Limb (tissue), 2 donors: ENCODE measurements around the gene OR51D1.

Experiments
- DNase-seq, 2 donors: peaks; one replicate each; pipeline ENCODE4 v3.0.0-alpha.2; 2016; ENCODE audit errors: extremely low spot score in 2 of 2

The OR51D1 gene

GRCh38 chr11:4645974-4646373 is 8.7 kb downstream of the OR51D1 start:
- no peak for DNase-seq

DNA sequence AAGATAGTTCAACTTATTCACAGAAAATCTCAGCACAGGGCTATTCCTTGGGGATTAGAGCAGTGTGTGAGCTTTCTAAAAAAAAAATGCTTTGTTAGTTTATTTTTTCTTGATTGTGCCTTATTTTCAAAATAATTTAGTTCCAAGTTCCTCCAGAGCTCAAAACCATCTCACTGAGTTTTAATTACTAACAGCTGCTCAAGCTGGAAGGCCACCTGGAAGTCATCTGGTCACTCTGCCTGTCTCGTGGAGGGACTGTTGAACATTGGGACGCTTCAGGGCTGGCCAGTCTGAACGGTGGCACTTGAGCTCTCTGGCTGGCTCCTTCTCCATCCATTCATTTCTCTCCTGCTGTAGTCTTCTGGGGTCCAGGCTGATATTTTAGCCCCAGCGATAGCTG is 10.5 kb downstream of the OR51D1 start:
- no peak for DNase-seq

DNA sequence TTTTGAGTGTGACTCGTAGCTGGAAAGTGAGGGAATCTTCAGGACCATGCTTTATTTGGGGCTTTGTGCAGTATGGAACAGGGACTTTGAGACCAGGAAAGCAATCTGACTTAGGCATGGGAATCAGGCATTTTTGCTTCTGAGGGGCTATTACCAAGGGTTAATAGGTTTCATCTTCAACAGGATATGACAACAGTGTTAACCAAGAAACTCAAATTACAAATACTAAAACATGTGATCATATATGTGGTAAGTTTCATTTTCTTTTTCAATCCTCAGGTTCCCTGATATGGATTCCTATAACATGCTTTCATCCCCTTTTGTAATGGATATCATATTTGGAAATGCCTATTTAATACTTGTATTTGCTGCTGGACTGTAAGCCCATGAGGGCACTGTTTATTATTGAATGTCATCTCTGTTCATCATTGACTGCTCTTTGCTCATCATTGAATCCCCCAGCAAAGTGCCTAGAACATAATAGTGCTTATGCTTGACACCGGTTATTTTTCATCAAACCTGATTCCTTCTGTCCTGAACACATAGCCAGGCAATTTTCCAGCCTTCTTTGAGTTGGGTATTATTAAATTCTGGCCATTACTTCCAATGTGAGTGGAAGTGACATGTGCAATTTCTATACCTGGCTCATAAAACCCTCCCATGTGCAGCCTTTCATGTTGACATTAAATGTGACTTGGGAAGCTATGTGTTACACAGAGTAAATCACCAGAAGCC is 17.5 kb downstream of the OR51D1 start:
- no peak for DNase-seq

GRCh38 chr11:4658629-4659445 is 21.6 kb downstream of the OR51D1 start:
- DNase-seq = no peak

DNA sequence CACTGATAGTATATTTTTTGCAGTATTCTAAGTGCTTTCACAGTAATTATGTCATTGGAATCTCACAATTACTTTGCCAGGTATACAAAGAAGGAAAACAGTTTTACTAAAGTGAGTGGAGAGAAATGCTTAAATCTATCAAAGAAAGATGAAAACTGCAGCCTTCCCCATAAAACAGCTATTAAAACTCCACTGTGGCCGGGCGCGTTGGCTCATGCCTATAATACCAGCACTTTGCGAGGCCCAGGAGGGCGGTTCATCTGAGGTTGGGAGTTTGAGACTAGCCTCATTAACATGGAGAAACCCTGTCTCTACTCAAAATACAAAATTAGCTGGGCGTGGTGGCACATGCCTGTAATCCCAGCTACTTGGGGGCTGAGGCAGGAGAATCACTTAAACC is 25.6 kb downstream of the OR51D1 start:
- DNase-seq = no peak

DNA sequence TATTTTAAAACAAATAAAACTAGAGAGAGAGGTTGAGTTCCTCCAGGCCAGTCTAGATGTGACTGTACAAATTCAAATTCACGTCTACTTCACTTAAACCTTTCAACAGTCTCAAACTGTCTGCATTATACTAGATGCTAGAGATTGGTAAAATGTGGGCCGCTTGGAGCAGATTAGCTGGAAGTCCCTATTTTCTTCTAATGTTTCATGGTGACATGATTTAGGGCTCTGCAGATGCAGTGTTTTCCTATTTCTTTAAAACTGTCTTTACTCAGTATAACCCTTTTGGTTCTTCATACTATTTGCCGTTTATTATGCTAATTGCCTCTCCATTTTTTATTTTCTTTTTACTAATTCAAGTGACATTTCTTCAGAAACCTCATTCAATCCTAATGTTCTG is 26.9 kb downstream of the OR51D1 start:
- no peak for DNase-seq

GRCh38 chr11:4664786-4665185 is 27.5 kb downstream of the OR51D1 start:
- no peak for DNase-seq

DNA sequence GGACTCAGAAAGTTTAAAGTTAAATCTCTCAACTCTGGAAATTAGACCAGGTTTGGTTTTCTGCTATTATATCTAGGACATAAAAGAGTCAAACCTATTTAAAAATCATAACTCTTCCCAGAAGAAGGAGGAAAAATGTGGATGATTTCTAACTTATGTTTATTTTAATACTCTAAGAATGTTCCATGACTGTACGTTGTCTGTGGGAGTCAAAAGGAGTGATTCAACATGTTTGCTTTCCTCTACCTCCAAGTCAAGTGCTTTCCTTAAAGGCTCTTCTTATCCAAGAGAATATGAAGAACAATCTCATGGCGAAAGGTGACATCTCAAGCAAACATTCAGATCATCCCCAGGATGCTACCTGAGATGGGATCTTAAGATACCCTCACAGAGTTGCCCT is 28.1 kb downstream of the OR51D1 start:
- DNase-seq = no peak

DNA sequence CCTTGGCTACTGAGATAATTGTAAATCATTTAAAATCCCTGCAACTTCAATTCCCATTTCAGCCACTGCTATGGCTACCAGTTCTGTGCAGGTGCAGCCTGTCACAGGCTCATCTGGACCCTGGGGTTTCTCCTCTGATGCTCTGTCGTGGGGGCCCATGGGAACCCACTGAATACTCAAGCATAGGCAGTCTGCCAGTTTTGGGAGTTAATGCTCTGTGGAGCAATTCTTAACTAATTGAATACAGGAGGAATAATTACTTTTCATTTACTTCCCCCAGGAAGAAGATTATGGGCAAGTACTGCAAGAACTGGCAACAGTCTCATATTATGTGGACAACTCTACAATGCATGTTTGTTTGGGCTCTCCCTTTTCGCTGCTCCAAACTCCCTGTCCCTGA is 34.5 kb downstream of the OR51D1 start:
- no peak for DNase-seq

- DNase-seq = no peak
Measured at GRCh38 chr11:4672470-4672869, 35.2 kb downstream of the OR51D1 start.

DNA sequence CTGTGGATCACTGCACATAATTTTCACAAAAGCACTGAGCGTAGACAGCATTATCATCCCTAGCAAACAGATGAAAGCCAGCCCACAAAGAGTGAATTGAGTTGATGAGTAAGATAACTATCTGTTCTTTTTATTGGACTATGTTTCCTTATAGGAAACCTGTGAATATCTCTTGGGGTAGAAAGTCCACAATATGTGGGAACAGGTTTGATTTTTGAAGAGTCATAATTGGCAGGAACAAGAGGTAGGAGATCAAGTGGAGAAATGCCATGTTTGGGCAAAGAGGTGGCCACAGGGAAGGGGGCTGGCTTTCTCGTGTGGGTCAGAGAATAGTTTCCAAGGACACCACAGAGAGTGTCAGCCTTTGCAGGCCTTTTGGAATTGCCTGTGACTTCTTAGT is 36.5 kb downstream of the OR51D1 start:
- no peak for DNase-seq

DNA sequence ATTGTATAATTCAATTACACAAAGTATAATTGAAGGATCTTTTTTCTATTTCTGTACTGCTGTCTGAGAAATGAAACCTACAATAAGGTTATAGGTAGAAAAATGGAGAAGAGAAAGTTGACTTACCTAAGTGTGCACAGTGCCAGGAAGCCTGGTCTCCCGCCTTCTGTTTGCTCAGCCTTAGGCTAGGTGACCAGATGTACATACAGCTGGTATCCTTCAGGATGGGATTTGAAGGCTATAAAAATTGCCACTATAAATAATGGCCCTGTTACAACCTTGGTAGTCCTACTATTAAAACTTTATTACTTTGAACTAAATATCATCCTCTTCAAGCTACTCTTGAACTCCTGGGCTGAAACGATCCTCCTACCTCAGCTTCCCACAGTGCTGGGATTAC is 40.7 kb downstream of the OR51D1 start:
- DNase-seq = no peak

DNA sequence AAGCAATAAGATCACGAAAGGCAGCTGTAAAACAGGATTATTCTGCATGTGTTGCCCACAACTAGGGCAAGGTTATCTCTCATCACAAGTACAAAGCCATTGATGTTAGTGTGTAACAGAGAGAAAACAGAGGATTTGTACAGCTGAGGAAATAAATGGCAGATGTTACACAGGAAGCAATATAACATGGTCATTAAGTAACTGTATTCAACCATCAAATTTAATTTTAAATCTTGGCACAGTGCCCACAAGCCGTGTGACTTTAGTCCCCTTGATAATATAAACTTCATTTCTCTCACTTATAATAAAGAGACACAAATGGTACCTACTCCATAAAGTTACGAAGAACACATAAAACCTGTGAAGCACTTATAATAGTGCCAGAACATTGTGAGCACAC is 43.1 kb downstream of the OR51D1 start:
- DNase-seq = no peak

DNA sequence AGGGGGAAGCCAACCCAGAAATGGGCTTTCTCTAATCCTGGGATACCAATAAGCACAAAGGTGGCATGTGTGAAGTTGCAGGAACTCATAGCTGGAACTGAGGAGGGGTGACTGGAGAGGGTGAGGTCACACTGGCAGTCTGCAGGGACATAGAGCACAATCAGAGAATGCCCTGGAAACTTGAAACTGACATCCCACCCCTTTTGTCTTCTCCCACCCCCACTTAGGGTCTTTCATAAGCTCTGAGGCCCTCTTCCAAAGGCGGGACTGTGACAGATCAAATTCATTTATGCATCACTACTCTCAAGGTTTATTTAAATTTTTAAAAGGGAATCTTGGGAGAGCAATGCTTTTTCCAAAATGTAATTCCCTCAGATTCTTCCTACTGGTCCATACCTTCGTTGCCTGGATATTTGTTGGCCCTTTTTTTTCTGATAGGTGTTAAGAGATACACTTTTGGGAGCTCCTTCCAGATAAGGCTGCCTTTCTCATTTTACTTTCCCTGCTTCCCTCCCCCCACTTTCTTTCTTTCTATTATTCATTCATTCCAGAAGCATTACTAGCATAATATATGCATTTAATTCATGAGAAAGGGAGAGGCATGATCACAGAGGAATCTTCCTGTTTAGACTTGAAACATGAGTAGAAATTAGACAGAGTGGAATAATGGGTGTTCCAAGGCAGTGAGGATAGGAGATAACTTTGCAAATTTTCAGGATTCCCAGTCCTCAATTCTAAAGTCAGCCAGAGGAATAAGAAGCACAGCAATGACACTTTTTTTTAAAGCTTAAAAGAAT is 45.5 kb downstream of the OR51D1 start:
- no peak for DNase-seq

- no peak for DNase-seq
Measured at GRCh38 chr11:4684631-4685285, 47.5 kb downstream of the OR51D1 start.
